Measurements from ENCODE around the gene PCBD1. TPM values are rescaled to one million over a fixed set of nuclear protein-coding genes. Genes with fewer than 3 reads are reported as not detected.
"Not testable (repeated sequence)": the region's sequence is repeated elsewhere in the genome, so short reads cannot be mapped to it uniquely, and the experiment has no call there.

PCBD1 gene
- total RNA-seq, 1 experiment from 2014 or later = 65.8 TPM

DNA sequence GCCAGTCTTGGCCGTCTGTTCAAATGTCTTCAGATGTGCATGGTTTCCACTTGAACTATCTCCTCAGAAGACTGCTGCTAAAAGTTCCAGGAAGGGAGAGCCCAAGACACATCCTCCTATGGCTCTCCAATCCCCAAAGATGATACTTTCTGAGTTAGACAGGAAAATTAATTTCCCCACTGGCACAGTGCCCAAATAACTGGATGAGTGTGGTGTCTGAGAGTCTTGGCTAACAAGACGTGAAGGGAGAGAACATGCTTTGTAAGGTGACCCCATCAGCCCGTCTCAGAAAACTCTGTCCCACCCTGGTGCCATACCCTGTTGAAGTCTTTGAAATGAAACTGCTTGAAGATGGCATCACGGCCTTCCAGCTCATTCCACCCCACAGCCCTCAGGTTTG is 2.9 kb downstream of the PCBD1 start:
- DNase-seq (ENCODE audit: low spot score) = no peak
- in situ Hi-C loops (cut with HindIII; ENCODE audit: low sequenced_read_pairs) = no loop called here

DNA sequence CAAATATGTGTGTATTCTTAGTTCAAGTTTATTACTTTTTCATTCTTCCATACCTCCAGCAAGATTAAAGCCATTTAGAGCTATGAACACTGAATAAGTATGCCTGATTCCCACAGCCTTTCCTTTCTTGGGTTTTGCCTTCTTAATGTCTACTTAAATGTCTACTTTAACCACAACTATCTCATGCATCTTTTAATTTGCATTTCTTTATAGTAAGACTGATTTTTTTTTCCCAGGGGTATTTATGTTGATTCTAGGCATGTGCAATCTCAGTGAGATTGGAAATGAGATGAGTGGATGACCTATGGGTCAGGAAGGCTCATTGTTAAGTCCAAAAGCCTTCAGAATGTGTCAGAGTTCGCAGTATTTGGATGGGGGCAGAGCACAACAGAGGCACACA is 3.6 kb downstream of the PCBD1 start:
- in situ Hi-C loops (cut with HindIII; ENCODE audit: low sequenced_read_pairs) = no loop called here
- DNase-seq (ENCODE audit: low spot score) = no peak

DNA sequence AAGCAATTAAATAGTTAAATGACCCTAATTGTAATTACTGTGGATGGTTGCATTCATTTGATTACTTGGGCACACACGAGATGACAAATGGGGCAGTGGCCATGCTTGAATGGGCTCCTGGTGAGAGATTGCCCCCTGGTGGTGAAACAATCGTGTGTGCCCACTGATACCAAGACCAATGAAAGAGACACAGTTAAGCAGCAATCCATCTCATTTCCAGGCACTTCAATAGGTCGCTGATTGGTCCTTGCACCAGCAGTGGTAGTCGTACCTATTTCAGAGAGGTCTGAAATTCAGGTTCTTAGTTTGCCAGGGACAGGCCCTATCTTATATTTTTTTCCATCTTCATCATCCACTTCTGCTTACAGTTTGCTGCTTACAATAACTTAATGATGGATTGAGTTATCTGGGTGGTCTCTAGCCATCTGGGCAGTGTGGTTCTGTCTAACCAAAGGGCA is 8.3 kb downstream of the PCBD1 start:
- peak; percentile 87 for DNase-seq (ENCODE audit: low spot score)
- in situ Hi-C loops (cut with HindIII; ENCODE audit: low sequenced_read_pairs) = no loop called here

DNA sequence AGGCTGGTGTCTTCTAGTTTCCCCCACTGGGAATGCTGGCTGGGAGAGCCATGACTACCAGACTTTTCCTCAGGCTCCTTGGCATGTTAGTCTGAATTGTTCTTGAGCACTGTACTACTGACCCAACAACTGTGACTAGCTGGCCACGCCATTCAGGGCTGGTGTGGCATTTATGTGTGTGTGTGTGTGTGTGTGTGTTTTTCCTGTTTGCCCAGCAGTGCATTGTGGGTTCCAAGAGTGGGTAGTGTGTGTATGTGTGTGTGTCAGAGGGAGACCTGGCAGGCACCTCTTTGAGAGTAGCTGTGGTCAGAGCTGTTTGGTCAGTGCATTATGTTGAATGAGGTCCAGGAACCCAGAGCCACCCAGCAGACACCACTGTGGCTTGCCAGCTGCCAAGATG is 9.2 kb downstream of the PCBD1 start:
- no peak for DNase-seq (ENCODE audit: low spot score)
- in situ Hi-C loops (cut with HindIII; ENCODE audit: low sequenced_read_pairs) = no loop called here

DNA sequence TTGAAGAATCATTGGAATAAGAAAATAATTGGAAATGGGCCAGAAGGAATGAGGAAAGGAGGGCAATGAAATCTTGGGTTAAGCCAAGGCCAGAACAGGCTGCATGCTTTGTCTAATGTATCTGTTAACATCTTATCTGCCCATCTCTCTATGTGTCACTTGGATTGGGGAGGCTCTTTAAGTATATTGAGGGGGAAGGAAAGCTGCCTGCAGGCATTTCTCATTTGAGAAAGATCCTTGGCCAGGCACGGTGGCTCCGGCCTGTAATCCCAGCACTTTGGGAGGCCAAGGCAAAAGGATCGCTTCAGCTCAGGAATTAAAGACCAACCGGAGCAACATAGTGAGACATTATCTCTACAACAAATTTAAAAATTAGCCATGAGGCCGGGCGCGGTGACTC is 14.3 kb downstream of the PCBD1 start:
- in situ Hi-C loops (cut with HindIII; ENCODE audit: low sequenced_read_pairs) = no loop called here
- no peak for DNase-seq (ENCODE audit: low spot score)

DNA sequence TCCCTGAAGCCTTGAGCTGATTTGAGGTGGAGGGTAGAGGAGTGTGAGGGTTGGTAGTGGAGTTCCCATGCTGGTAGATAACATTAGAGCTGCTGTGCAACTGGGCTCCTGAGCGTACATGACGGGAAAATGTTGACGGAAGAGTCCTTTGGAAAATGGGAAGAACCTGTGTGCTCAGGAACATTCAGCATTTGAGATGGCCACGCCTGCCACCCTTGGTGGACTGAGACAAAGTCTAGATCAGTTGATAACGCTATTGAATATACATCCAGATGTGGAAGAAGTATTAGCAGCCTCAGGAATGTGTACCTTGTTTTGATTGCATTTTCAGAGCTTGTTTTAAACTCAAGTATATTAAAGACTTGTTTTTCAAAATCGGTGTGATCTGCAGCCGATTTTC is 16.1 kb downstream of the PCBD1 start:
- DNase-seq (ENCODE audit: low spot score) = no peak
- in situ Hi-C loops (cut with HindIII; ENCODE audit: low sequenced_read_pairs) = no loop called here

DNA sequence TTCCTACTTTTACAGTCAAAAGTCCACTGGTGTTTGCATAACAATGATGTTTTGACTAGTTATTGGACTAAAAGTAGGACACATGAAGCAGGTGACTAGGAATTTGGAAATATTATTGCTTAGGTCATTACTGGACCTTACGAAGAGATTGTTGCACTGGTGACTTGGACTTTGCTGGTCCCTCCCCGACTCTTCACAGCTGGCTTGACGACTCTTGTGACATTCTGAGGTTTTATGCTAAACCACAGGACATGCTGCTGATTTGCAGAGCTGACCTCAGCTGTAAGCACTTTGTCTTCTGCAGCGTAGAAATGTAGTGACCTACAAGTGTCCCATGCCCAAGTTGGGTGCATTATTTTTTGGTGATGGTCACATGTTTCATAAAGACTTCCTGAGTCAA is 21.9 kb downstream of the PCBD1 start:
- in situ Hi-C loops (cut with HindIII; ENCODE audit: low sequenced_read_pairs) = no loop called here
- DNase-seq (ENCODE audit: low spot score) = no peak

DNA sequence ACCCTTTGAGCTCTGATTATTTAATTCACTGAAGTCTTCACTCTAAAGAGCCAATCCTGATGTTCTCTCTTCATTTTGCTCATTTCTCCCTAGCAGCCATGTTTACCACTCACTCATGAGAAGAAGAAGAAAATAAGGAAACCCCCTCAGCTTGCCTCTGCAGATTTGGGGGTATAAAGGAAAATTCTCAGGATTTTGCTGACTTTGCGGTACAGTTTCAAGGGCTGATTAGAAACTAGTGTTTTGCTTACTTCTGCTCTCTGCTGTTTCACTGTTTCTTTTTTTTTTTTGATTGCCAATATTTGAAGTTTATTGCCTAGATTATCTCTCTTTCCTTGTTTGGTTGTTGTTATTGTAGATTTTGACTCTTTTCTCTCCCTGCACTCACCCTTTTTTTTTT is 23.4 kb downstream of the PCBD1 start:
- in situ Hi-C loops (cut with HindIII; ENCODE audit: low sequenced_read_pairs) = no loop called here
- no peak for DNase-seq (ENCODE audit: low spot score)

DNA sequence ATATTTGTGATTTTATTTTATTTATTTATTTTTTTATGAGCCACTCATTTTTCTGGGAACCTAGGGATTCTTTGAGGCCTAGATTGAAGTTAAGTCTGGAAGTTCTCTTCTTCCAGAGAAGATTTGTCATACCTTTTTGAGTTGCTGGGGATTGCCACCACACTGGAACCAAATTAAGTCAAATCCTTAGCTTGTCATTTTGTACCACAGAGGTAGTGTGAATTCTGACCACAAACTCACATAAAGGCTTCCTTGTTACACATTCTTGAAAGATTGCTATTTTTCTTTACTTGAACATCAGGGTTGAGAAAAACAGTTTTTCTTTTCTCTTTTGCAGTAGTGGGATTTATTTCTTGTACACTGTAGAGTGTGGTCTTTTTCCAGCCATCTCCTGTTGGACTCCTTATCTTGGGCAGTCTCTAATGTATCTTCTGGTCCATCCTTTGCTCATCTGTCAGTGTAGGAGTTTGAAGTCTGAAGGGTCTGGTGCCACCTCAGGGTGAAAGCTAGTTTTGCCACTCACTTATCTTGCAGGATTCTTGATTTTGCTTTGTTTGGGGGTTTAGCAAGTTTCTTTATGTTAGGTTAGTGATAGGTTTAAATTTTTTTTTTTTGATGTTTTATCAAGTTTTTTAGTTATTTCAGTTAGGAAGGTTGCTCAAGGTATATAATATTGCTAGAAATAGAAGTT is 24.8 kb downstream of the PCBD1 start:
- in situ Hi-C loops (cut with HindIII; ENCODE audit: low sequenced_read_pairs) = no loop called here

DNA sequence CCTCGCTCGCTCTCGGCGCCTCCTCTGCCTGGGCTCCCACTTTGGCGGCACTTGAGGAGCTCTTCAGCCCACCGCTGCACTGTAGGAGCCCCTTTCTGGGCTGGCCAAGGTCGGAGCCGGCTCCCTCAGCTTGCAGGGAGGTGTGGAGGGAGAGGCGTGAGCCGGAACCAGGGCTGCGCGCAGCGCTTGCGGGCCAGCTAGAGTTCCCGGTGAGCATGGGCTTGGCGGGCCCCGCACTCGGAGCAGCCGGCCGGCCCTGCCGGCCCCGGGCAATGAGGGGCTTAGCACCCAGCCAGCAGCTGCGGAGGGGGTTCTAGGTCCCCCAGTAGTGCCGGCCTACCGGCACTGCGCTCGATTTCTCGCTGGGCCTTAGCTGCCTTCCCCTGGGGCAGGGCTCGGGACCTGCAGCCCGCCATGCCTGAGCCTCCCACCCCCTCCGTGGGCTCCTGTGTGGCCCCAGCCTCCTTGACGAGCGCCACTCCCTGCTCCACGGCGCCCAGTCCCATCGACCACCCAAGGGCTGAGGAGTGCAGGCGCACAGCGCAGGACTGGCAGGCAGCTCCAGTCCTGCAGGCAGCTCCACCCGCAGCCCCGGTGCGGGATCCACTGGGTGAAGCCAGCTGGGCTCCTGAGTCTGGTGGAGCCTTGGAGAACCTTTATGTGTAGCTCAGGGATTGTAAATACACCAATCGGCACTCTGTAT is 26.7 kb downstream of the PCBD1 start:
- in situ Hi-C loops (cut with HindIII; ENCODE audit: low sequenced_read_pairs) = not testable (repeated sequence)

More for the DNA sequence above, 24.8 kb downstream of the PCBD1 start:
- DNase-seq (ENCODE audit: low spot score) = no peak

DNA sequence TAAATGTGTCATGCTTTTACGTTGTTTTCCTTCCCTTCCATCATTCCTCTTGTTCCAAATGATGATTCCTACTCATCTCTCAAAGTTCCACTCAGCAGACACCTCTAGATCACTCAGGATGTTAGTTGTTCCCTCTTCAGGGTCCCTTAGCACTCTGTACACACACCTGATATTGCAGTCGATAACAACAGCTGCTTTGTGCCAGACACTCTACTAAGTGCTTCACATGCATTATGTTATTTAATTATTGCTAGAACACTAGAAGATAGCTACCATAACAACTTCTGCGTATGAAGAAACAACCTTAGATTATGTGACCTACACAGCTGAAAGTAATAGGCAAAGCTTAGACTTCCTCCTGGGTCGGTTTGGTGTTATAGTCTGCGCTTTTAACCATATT is 29.6 kb downstream of the PCBD1 start:
- DNase-seq (ENCODE audit: low spot score) = no peak
- in situ Hi-C loops (cut with HindIII; ENCODE audit: low sequenced_read_pairs) = no loop called here

More for the DNA sequence above, 26.7 kb downstream of the PCBD1 start:
- not testable (repeated sequence) for DNase-seq (ENCODE audit: low spot score)

DNA sequence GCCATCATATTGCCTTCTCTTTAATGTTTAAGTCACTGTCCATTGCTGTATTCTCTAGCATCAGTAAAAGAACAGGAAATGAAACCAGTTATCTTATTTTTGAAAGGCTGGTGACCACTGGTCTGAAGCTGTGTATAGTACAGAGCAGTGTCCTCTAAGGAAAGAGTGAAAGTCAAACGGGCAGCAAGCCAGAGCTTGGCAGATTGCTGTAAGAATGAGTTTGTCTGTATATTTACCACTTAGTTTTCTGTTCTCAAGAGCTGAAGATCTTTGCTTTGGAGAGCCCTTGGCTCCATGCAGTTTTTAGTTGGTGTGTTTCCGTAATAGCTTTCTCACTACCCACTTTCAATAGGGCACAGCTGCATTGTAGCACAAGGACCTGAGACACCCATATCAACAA is 31.9 kb downstream of the PCBD1 start:
- no peak for DNase-seq (ENCODE audit: low spot score)
- in situ Hi-C loops (cut with HindIII; ENCODE audit: low sequenced_read_pairs) = no loop called here

DNA sequence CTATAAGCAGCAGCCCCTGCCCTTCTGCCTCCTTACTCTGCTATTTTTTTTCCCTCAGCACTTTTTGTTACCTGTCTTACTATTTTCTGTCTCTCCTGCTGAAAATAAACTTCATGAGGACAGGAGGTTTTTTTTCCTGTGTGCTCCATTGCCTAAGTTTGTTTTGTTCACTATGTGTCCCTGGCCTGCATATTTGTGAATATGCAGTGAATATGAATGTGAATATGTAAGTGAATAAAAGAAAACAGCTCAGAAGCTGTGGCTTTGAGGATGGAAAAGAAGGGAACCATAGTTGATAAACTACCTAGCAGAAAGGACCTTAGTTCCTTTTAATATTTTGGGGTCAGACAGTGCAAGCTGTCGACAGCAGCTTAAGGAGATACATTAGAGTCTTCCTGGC is 34.9 kb downstream of the PCBD1 start:
- in situ Hi-C loops (cut with HindIII; ENCODE audit: low sequenced_read_pairs) = no loop called here
- DNase-seq (ENCODE audit: low spot score) = no peak

DNA sequence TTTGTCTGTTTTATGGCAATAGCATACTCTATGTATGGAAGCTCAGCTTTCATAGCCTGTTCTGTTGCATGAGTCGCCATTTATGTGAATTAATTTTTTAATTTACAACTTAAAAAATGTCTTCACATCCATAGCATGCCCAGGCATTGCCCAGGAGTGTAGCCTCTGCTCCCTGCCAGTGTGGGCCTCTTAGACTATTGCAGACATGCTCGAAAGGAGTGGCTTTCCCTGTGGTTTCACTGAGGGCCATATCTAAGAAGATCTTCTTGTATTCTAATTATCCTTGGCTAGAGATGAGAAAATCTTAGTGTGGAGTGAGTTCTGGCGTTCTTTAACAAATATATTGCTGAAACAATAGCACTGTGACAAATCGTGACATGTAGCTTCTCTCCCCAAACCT is 35.3 kb downstream of the PCBD1 start:
- DNase-seq (ENCODE audit: low spot score) = no peak
- in situ Hi-C loops (cut with HindIII; ENCODE audit: low sequenced_read_pairs) = no loop called here

DNA sequence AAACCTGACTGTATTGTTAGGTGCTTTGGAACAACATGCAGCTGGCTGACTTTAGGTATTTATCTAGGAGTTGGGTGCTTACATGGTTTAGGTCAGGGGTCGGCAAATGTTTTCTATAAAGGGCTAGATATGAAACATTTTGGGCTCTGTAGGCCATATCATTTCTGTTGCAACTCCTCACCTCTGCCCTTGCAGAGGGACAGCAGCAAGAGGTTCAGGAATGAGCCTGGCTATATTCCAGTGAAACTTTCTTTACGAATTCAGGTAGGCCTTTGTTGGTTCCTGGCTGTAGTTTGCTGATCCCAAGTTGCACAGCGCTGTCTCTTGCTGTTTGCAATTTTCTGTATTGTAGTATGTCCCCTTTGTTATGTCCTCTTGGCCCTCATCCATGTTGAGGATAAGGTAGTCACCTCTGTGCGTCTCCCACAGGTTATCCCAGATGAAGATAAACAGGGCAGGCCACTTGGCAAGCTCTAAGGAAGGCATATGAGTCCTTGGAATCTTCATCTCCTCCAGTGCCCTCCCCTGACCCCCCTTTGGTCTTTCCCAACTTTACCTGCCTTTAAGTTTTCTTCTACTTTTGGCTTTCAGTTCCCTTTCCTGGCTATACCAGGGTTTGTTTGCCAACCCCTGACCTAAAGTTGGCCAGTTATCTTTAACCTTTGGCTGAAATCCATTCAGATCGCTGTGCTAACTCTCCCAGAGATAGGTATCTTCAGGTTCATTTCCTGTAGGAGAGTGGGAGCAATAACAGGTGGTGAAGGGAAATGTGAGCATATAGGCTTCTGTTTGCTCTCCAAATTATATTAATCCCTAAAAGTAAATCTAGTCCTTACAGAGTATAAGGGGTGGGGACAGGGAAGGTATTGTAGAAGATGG is 36.5 kb downstream of the PCBD1 start:
- in situ Hi-C loops (cut with HindIII; ENCODE audit: low sequenced_read_pairs) = no loop called here
- no peak for DNase-seq (ENCODE audit: low spot score)

DNA sequence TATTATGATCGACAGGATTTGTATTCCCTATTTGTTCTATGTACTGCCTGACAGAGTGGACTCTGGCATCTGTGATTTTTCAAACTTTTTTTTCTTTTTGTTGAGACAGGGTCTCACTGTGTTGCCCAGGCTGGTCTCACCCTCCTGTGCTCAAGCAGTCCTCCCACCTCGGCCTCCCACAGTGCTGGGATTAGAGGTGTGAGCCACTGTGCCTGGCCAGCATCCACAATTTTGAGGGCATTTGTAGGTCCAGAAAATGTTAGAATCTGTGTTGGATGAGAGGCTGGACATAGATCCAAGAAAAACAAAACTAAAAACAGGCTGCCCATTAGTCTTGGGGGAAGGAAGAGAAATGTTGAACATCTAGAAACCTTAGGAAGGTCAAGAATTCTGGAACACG is 38.3 kb downstream of the PCBD1 start:
- no peak for DNase-seq (ENCODE audit: low spot score)
- in situ Hi-C loops (cut with HindIII; ENCODE audit: low sequenced_read_pairs) = no loop called here

DNA sequence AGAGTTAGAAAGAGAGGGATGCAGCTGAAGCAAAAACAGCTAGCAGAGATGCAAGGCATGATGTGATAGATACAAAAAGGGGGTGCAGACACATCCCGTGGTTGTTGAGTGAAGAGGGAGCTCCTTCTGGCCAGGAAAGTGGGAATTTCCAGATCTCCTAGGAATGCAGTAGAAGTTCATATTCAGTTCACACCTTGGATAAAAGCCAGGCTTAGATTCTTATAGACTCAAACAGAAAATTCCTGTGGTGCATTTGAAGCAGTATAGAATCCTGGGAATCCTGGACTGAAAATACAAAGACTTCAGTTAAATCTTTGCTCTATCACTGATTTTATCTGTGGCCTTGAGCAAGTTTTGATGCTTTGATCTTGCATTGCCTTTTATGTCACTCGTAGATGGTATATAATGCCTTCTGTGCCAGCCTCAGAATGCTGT is 38.8 kb downstream of the PCBD1 start:
- in situ Hi-C loops (cut with HindIII; ENCODE audit: low sequenced_read_pairs) = no loop called here
- no peak for DNase-seq (ENCODE audit: low spot score)

DNA sequence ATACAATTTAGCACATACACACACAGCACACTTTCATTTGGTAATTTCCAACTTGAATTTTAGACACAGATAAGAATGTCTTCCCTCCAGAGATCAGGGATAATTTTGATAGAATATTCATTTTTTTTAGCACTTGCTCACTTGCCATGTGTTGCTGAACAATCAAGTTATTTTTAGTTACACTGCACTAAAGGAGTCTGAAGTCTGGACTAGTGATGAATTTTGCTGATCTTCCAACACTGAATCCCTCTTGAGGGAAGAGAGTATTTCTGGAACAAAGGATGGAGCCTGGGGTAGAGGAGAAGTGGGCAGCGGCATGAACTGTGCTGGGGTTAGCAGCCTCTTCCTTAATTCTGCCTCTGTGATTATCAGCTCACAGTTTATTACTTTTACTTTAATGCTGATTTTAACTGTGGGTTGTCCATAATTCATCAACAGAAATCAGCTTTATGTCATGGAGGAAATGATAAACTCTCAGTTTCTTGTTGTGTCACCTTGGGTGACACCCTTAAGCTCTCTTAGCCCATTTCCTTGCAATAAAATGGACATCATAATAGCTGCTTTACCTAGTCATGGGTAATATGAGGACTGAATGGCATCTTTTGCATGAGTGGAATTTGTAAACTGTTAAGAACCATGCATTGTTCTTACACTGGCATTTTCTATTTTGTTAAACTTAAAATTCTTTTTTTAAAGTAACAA is 40.6 kb downstream of the PCBD1 start:
- DNase-seq (ENCODE audit: low spot score) = peak; percentile 6
- in situ Hi-C loops (cut with HindIII; ENCODE audit: low sequenced_read_pairs) = no loop called here

DNA sequence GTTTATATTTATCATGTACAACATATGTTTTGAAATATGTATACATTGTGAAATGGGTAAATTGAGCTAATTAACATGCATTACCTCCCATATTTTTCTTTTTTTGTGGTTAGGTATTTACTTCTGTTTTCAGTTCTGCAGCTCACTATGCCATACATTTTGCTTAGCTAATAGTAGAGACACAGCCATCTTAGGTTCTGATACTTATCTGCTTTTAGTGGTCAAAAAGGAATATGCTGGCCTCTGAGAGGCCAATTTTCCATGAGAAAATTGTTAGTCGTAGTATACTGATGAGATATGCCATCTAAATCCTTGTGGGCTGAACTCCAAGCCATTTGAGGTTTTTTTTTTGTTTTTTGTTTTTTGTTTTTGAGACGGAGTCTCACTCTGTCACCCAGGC is 41.6 kb downstream of the PCBD1 start:
- DNase-seq (ENCODE audit: low spot score) = no peak
- in situ Hi-C loops (cut with HindIII; ENCODE audit: low sequenced_read_pairs) = no loop called here

All from G401 (cell line).